Smooth muscle cell (in vitro differentiated cells): ENCODE data around the gene LAMA3. TPM values are rescaled to one million over a fixed set of nuclear protein-coding genes. Genes with fewer than 3 reads are reported as not detected.

ENCODE experiments used
- DNase-seq: peaks from one replicate; lab custom pipeline; 2025; ENCODE audit not compliant: unreplicated experiment; lab: John Stamatoyannopoulos, UW
- H2AFZ ChIP-seq: fragments of 200-600 bp; sonication (generic); 2 replicates; pipeline ENCODE4 v1.6.0; 2016; ENCODE audit warnings: antibody characterized with exemption, low read depth, mild to moderate bottlenecking
- H3F3A ChIP-seq: fragments of 200-600 bp; sonication (generic); 2 replicates; pipeline ENCODE4 v1.6.0; 2017; ENCODE audit warnings: antibody characterized with exemption, low read depth
- H3K27ac ChIP-seq: fragments of 200-600 bp; sonication (generic); 2 replicates; pipeline ENCODE4 v1.5.1; 2016; ENCODE audit warnings: low read depth, mild to moderate bottlenecking
- H3K27me3 ChIP-seq: fragments of 200-600 bp; sonication (generic); 2 replicates; pipeline ENCODE4 v1.6.1; 2016; ENCODE audit warnings: low read depth, mild to moderate bottlenecking
- H3K36me3 ChIP-seq: fragments of 200-600 bp; sonication (generic); 2 replicates; pipeline ENCODE4 v1.5.1; 2016; ENCODE audit warnings: low read depth
- H3K4me1 ChIP-seq: fragments of 200-600 bp; sonication (generic); 2 replicates; pipeline ENCODE4 v1.5.1; 2016; ENCODE audit warnings: low read depth
- H3K4me2 ChIP-seq: fragments of 200-600 bp; sonication (generic); 2 replicates; pipeline ENCODE4 v1.6.0; 2016; ENCODE audit warnings: mild to moderate bottlenecking
- H3K4me3 ChIP-seq: fragments of 200-600 bp; sonication (generic); 2 replicates; pipeline ENCODE4 v1.5.1; 2016; ENCODE audit warnings: mild to moderate bottlenecking
- H3K79me2 ChIP-seq: fragments of 200-600 bp; sonication (generic); 2 replicates; pipeline ENCODE4 v1.6.0; 2016; ENCODE audit warnings: low read depth, mild to moderate bottlenecking
- H3K9ac ChIP-seq: fragments of 200-600 bp; sonication (generic); 2 replicates; pipeline ENCODE4 v1.6.0; 2016; ENCODE audit warnings: low read depth
- H3K9me3 ChIP-seq: fragments of 200-600 bp; sonication (generic); replicated peaks from 2 replicates; pipeline ENCODE4 v1.5.1; 2016; ENCODE audit warnings: low read depth
- H4K20me1 ChIP-seq: fragments of 200-600 bp; sonication (generic); 2 replicates; pipeline ENCODE4 v1.6.0; 2016; ENCODE audit warnings: low read depth
- CTCF ChIP-seq: fragments of 200-600 bp; sonication (generic); IDR thresholded peaks from 2 replicates; pipeline ENCODE4 v1.5.1; 2017; ENCODE audit warnings: borderline replicate concordance, mild to moderate bottlenecking, antibody characterized with exemption; ENCODE audit not compliant: insufficient read depth, poor library complexity, severe bottlenecking
- WGBS: methylation state at CpG from one replicate; pipeline ENCODE4 v1.1.7; 2016; ENCODE audit warnings: low lambda C conversion rate; 5-methylcytosine and 5-hydroxymethylcytosine counted together
- polyA plus RNA-seq: library from polyadenylated mRNA; unstranded; fragments of >200 nt; fragmentation: Nextera tagmentation; extraction: Ambion mirVana; gene quantifications from 2 replicates; pipeline ENCODE4 v1.2.1, GENCODE V29; 2016
- total RNA-seq: library from RNA; depleted of rRNA; stranded (reverse); fragments of >200 nt; gene quantifications from 2 replicates; pipeline ENCODE4 v1.2.3, GENCODE V29; 2014

LAMA3 gene
- total and polyA plus RNA-seq, 2 experiments from 2014 or later = 7.8 to 23.1 TPM

- Histone ChIP-seq H4K20me1 (no peaks in the 10 kb centered on the region), H3K27me3 (peaks cover 15% of the 10 kb centered on the region)
- TF ChIP-seq CTCF = no peak
These were observed 43.0 kb upstream of the LAMA3 start for GRCh38 chr18:23646282-23646681.

GRCh38 chr18:23648456-23648855, 40.8 kb upstream of the LAMA3 start:
- H4K20me1 ChIP-seq = no peaks in the 10 kb centered on the region
- no peaks in the 10 kb centered on the region for H3K36me3 ChIP-seq
- no peak overlapping the region for H3K27ac ChIP-seq
- H3F3A ChIP-seq = no peaks in the 10 kb centered on the region
- no peak for DNase-seq
- WGBS = 96% methylated on average over 3 of the region's 3 CpGs
- H2AFZ ChIP-seq = no peak overlapping the region
- no peaks in the 10 kb centered on the region for H3K79me2 ChIP-seq
- no peaks in the 10 kb centered on the region for H3K4me1 ChIP-seq
- H3K9ac ChIP-seq = no peak overlapping the region
- H3K27me3 ChIP-seq = peaks cover 4% of the 10 kb centered on the region
- no peak overlapping the region for H3K4me2 ChIP-seq
- no peaks in the 10 kb centered on the region for H3K9me3 ChIP-seq
- TF ChIP-seq CTCF = no peak
- H3K4me3 ChIP-seq = no peak overlapping the region

More at GRCh38 chr18:23646282-23646681, 43.0 kb upstream of the LAMA3 start:
- Histone ChIP-seq H3K9ac (no peak overlapping the region), H3F3A (no peaks in the 10 kb centered on the region), H3K4me3 (no peak overlapping the region), H3K9me3 (no peaks in the 10 kb centered on the region), H3K36me3 (no peaks in the 10 kb centered on the region), H3K4me2 (no peak overlapping the region), H3K4me1 (no peaks in the 10 kb centered on the region), H3K27ac (no peak overlapping the region), H2AFZ (no peak overlapping the region), H3K79me2 (no peaks in the 10 kb centered on the region)
- no peak for DNase-seq
- WGBS = 86% methylated on average over 2 of the region's 2 CpGs

GRCh38 chr18:23648940-23649607, 40.2 kb upstream of the LAMA3 start:
- TF ChIP-seq CTCF = no peak
- Histone ChIP-seq H3K9me3 (no peaks in the 10 kb centered on the region), H3K9ac (no peak overlapping the region), H3K27me3 (peaks cover 4% of the 10 kb centered on the region), H2AFZ (no peak overlapping the region), H3K27ac (no peak overlapping the region), H3K79me2 (no peaks in the 10 kb centered on the region), H3K36me3 (no peaks in the 10 kb centered on the region), H3K4me1 (no peaks in the 10 kb centered on the region), H3K4me3 (no peak overlapping the region), H3K4me2 (no peak overlapping the region), H3F3A (no peaks in the 10 kb centered on the region), H4K20me1 (no peaks in the 10 kb centered on the region)
- no peak for DNase-seq
- 94% methylated on average over 8 of the region's 8 CpGs for WGBS
